A204.1 (cell line): ENCODE measurements around the gene RNF168.
A peak's percentile ranks its signal among the peaks of the same experiment; 100 is the strongest.
"Not testable (repeated sequence)": the region's sequence is repeated elsewhere in the genome, so short reads cannot be mapped to it uniquely, and the experiment has no call there.

Source experiments
- FAIRE-seq: peaks from 2 replicates; lab custom pipeline; 2012; peaks lifted over from hg19 to GRCh38; lab: Jason Lieb, UNC

RNF168 gene

DNA sequence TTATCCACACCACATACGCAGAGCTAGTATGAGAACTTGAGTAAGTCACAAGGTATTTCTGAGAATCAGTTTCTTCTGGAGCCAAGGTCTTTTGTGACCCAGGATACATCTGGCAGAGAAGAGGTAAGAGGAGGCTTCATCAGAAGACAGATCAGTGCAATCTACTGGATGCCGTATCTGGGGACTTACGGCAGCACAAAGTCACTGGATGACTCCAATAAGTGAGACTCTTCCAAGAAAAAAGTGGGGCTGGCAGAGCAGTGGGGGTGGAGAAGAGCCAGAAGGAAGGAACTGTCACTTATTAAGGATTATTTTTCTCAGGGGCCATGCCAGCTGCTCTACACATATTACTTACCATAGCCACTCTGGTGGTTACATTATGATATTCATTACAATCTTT, 39.8 kb downstream of the RNF168 start:
- no peak for FAIRE-seq

DNA sequence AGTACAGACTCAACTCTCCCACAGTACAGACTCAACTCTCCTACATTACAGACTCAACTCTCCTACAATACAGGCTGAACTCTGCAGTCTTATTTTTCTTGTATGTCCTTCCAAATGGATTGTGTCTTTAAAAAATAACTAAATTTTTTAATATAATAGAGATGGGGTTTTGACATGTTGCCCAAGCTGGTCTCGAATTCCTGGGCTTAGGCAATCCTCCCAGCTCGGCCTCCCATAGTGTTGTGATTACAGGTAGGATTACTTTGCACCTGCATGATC, 40.2 kb downstream of the RNF168 start:
- no peak for FAIRE-seq

DNA sequence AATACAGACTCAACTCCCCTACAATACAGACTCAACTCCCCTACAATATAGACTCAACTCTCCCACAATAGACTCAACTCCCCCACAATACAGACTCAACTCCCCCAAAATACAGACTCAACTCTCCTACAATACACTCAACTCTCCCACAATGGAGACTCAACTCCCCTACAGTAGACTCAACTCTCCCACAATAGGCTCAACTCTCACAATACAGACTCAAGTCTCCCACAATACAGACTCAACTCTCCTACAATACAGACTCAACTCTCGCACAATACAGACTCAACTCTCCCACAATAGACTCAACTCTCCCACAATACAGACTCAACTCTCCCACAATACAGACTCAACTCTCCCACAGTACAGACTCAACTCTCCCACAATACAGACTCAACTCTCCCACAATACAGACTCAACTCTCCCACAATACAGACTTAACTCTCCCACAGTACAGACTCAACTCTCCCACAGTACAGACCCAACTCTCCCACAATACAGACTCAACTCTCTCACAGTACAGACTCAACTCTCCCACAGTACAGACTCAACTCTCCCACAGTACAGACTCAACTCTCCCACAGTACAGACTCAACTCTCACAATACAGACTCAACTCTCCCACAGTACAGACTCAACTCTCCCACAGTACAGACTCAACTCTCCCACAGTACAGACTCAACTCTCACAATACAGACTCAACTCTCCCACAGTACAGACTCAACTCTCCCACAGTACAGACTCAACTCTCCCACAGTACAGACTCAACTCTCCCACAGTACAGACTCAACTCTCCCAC, 40.7 kb downstream of the RNF168 start:
- FAIRE-seq = not testable (repeated sequence)

DNA sequence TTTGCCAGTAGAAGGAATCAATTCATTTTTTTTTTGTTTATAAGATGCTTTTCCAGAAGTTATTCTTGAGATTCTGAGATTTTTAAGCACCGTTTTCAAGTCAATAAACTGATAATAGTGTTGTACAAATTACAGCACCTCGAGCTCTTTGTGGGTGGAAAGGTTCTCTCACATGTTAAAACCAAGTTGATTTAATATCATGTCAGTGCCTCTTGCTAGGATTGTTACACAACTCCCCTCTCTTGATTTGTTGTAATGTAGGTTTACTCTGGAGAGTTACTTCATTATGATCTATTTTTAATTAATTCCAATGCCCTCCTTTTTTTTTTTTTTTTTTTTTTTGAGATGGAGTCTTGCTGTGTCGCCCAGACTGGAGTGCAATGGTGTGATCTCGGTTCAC, 45.5 kb downstream of the RNF168 start:
- FAIRE-seq = no peak

DNA sequence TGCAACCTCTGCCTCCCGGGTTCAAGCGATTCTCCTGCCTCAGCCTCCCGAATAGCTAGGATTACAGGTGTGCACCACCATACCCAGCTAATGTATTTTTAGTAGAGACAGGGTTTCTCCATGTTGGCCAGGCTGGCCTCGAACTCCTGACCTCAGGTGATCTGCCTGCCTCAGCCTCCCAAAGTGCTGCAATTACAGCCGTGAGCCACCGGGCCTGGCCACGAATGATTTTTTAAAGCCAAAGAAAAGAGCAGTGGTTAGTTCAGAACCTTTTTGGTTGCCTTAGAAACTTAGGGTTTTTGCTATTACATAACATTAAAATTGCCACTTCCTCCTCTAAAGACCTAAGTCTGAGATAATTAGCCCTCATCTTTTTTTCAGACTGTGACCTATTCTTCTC, 46.1 kb downstream of the RNF168 start:
- not testable (repeated sequence) for FAIRE-seq

DNA sequence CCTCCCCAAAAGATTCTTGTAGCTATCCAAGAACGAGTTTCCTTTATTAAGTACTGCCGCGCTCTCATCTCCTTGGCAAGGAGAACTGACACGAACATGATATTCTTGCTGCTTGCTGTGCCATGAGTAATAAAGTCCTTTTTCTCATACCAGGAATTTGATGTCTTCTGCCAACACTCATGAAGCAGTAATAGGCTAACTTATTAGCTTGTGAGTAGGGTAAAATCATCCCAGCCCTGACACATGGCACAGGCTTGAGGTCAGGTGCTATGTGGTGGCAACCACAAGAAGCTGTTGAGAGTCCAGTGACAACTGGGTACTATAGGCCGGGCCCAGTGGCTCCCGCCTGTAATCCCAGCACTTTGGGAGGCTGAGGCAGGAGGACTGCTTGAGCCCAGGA, 48.6 kb downstream of the RNF168 start:
- no peak for FAIRE-seq

DNA sequence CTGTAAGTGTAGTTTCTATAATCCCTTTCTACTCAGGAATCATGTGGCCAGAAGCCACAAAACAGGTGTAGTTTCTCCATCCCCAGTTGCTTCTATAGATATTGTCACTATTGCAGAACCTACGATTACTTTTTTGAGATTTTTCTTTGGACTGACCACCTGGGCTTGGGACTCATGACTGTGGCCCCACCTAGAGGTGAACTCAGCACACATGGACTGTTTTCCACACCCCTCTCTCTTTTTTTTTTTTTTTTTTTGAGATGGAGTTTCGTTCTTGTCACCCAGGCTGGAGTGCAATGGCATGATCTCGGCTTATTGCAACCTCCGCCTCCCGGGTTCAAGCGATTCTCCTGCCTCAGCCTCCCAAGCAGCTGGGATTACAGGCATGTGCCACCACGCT, 58.2 kb downstream of the RNF168 start:
- not testable (repeated sequence) for FAIRE-seq

DNA sequence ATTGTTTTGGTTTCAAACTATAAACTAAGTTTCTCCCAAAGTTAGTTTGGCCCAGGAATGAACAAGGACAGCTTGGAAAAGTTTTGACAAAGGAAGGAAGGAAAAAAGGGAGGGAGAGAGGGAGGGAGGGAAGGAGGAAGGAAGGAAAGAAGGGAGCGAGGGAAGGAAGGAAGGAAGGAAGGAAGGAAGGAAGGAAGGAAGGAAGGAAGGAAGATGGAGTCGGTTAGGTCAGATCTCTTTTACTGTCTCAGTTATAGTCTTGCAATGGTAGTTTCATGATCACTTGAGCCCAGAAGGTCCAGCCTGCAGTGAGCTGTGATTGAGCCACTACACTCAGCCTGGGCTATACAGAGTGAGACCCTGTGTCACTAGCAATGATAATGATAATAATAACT, 59.1 kb downstream of the RNF168 start:
- no peak for FAIRE-seq

DNA sequence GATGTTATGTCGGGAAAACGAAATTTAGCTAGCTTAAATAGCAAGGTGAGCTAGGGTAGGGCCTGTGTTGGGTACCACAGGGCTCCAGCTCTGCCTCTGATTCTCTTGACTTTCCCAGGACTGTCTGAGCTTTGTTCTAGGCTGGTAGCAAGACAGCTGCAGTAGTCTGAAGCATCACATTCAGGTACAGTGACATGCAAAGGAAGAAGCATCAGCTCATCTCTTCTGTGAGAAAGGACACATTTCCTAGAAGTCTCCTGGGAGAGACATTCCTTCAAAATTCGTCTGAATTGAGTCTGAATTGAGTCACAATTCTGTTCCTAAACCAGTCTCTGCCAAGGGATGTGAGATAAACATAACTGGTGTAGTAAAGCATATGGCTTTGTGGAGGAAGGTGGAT, 62.9 kb downstream of the RNF168 start:
- FAIRE-seq = no peak

DNA sequence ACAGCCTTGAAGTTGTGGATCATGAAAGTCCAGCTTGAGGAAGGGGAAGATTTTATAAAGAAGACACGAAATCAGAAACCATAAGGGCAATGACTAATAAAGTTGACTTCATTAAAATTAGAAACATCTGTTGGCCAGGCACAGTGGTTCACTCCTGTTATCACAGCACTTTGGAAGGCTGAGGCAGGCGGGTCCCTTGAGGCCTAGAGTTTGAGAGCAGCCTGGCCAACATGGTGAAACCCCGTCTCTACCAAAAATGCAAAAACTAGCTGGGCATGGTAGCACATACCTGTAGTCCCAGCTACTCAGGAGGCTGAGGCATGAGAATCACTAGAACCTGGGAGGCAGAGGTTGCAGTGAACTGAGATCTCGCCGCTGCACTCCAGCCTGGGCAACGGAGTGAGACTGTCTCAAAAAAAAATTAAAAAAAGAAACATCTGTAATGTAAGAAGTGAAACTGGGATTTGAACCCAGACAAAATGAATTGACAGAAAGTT, 63.5 kb downstream of the RNF168 start:
- FAIRE-seq = no peak

DNA sequence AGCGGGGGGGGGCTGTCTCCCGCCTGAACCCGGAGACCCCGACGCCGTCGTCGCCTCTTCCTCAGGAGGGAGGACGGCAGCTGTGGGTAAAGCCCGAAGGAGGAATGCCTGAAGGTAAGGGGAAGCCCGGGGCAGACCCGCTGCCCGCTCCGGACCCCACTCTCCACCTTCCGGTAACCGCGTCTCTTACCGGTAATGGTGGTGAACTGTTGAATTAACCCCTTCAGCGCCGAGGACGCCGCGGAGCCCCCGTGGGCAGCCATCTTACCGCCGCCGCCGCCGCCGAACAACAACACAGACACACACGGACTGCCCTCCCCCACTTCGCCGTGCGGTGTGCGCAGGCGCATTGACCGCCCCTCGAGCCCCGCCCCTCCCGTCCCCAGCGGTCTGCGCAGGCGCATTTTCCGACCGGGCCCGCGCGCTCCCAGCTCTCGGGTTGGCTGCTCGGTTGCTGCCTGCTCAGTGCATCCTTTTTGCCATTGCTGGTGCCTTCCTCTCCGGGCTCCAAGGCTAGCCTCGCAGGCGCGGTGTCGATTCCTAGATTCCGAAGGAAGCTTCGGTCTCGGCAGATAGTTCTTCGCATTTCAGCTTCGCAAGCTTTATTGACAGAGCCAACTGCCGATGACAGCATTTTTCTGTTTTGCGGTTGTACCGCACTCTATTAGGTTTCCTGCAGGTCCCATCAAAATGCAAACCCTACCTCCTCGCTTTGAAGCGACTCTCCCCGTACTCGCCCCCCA, 71.3 kb downstream of the RNF168 start, which contains the start of gene UBXN7:
Gene UBXN7 (minus strand): TSS at position 291 of the 743 bp plus-strand sequence. CDS start 28 bp downstream, at position 263.
- FAIRE-seq = no peak

DNA sequence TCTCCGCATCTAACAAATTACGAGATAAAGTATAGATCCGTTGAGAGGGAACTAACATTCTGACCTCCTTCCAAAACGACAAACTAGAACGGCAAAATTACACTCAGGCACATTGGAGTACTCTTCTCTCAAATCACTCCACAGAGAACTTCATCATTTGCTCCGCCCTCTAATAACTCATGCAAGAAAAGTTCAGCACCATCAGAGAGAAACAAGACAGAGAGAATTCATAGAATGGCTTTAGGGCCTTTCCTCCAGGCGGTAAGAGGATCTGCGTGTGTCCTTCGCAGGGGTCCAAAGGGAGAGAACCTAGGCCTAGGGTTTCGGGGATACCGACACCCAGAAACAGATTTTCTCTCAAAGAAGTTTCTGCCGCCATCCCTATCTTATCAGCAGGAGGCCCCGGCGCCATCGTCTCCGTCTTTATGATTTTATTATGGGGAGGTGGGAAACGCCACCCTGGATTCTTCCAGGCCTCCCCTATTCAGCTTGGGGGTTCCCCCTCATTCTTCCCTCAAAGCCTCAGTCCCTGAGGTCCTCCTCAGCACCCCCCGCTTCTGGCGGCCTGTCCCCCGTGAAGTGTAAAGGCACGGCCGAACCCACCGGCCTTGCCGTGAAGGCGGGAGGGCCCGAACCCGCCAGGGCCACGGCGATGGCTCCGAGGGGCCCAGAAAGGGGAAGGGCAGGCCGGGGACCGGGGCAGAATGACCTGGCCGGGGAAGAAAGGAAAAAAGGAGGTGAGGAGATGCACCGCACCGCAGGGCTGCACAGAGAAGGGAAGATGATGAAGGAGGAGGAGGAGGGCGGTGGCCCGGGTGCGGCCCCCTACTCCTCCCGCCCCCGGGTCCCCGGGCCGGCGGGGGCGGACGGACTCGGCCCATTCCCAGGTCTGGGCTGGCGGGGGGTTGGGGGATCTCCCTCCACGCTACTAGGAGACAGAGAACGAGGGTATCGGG, 72.1 kb downstream of the RNF168 start:
- peak; percentile 78 for FAIRE-seq

DNA sequence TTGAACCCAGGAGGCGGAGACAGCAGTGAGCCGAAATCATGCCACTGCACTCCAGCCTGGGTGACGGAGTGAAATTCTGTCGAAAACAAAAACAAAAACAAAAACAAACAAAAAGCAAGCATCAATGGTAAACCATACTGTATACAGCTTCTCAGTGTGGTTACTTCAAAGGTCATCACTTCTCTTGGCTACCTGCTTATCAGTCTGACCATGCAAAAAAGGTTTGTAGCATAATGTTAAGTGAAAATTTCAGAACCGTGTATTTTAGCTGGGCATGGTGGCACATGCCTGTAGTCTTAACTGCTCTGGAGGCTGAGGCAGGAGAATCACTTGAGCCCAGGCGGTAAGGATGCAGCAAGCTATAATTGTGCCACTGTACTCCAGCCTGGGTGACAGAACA, 75.5 kb downstream of the RNF168 start:
- no peak for FAIRE-seq

DNA sequence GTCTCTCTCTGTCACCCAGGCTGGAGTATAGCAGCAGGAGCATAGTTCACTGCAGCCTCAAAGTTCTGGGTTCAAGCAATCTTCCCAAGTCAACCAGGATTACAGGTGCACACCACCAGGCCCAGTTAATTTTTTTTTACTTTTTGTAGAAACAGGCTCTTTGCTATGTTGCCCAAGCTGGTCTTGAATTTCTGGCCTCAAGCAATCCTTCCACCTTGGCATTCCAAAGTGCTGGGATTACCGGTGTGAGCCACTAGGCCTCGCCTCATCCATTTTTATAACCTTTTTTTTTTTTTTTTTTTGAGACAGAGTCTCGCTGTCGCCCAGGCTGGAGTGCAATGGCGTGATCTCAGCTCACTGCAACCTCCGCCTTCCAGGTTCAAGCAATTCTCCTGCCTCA, 79.1 kb downstream of the RNF168 start:
- FAIRE-seq = not testable (repeated sequence)

DNA sequence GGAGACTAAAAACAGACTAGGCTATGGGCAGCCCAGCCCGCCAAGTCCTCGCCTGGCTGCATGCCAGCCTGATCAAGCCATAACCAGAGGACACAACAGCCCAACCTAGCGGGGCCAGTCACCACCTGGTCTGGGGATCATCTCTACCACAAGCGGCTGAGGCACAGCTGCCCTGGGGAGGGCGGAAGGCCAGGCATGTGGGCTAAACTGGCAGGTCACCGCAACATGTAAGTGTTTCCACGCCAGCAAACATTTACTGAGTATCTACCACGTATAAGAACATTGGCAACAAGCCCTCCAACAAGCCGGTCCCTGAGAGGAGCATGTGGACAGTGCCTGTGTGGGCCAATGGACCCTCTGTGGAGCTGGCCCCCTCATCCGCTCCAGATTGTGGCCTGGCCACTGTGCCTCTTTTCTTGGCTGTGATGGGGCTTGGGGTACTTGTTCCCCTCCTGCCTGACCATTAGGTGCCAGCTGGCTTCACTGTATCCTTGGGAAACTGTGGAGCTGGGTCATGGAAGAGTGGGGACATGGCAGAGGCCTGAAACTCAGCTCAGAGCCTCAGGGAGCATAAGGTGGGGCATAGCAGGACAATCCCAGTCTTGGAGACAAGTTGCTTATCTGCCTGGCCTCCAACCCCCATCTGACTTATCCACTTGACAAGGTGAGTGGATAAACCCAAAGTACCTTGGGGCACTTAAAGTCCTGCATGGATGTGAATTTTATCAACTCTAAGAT, 80.4 kb downstream of the RNF168 start:
- FAIRE-seq = no peak

DNA sequence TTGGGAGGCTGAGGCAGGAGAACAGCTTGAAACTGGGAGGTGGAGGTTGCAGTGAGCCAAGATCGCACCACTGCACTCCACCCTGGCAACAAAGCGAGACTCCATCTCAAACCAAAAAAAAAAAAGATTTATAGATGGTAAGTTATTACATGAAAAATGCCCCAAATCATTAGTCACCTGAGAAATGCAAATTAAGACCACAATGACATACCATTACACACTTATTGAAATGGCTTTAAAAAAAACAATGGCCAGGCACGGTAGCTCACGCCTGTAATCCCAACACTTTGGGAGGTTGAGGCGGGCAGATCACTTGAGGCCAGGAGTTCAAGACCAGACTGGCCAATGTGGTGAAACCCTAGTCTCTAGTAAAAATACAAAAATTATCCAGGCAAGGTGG, 81.9 kb downstream of the RNF168 start:
- not testable (repeated sequence) for FAIRE-seq

DNA sequence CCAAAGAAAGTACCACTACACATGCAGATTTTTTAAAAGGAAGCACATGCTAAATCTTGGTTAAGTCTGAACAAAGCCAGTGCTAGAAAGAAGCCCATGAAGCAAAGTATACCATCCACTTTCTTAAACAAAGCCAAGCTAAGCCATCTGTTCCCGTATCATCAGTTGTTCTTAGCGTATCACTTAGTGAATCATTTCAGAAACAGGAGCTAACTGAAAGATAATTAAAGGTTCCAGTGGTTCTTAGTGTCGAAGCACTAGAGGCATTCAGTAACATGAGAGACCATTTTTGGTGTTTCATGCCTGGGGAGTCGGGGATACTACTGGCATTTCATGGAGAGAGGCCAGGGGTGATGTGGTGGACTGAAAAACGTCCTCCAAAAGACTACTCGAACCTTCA, 84.2 kb downstream of the RNF168 start:
- FAIRE-seq = no peak
